Naive B cell (primary cell): ENCODE data around the gene WSCD2. TPM values are rescaled to one million over a fixed set of nuclear protein-coding genes. Genes with fewer than 3 reads are reported as not detected.

Experiments used
- ATAC-seq, 2 donors: fragments of 150-1000 bp; cut with Tn5 transposase; 2 replicates each; pipeline ENCODE4 v1.10.0; 2021; ENCODE audit warnings: low read depth in 2 of 2, mild to moderate bottlenecking in 2 of 2, moderate library complexity in 2 of 2
- DNase-seq: peaks from one replicate; pipeline ENCODE4 v3.0.0; 2022
- H3K27ac Mint-ChIP-seq, 6 donors: one replicate each; pipeline ENCODE4 v1.8.0; 2020 to 2022; ENCODE audit warnings: mild to moderate bottlenecking in 6 of 6, mixed read lengths in 6 of 6, moderate library complexity in 5 of 6, inconsistent platforms in 2 of 6
- H3K27me3 Mint-ChIP-seq, 3 donors: one replicate each; pipeline ENCODE4 v1.8.0; 2021 to 2022; ENCODE audit warnings: mixed read lengths in 3 of 3, mild to moderate bottlenecking in 1 of 3
- H3K36me3 Mint-ChIP-seq, 2 donors: one replicate each; pipeline ENCODE4 v1.8.0; 2020 to 2022; ENCODE audit warnings: mixed read lengths in 2 of 2, inconsistent platforms in 1 of 2, mild to moderate bottlenecking in 1 of 2
- H3K4me1 Mint-ChIP-seq, 3 donors: one replicate each; pipeline ENCODE4 v1.8.0; 2020 to 2022; ENCODE audit warnings: mixed read lengths in 3 of 3, inconsistent platforms in 1 of 3, mild to moderate bottlenecking in 1 of 3, moderate library complexity in 1 of 3
- H3K4me3 Mint-ChIP-seq, 8 donors: one replicate each; pipeline ENCODE4 v1.8.0; 2020 to 2022; ENCODE audit warnings: mild to moderate bottlenecking in 8 of 8, mixed read lengths in 8 of 8, moderate library complexity in 8 of 8, inconsistent platforms in 2 of 8
- H3K9me3 Mint-ChIP-seq, 7 donors: one replicate each; pipeline ENCODE4 v1.8.0; 2020 to 2022; ENCODE audit warnings: mixed read lengths in 7 of 7, mild to moderate bottlenecking in 5 of 7, inconsistent platforms in 2 of 7, moderate library complexity in 1 of 7
- polyA plus RNA-seq, 6 donors: library from polyadenylated mRNA; unstranded; fragments of 300-500 nt; fragmentation: Illumina TruSeq; gene quantifications; one replicate each; pipeline ENCODE4 v1.2.3, GENCODE V29; 2021; ENCODE audit warnings: low read depth in 6 of 6

WSCD2 gene
- polyA plus RNA-seq, 6 donors from 2014 or later: 0.13 to 0.53 TPM; not detected in 4

GRCh38 chr12:108123402-108123801, 5.7 kb upstream of the WSCD2 start:
- peaks cover 8 to 9% (median 8%) of the 10 kb centered on the region in 3 donors for H3K4me1 Mint-ChIP-seq
- no peak overlapping the region for H3K27ac Mint-ChIP-seq
- no peak overlapping the region for H3K4me3 Mint-ChIP-seq
- peaks cover 28 to 65% (median 51%) of the 10 kb centered on the region in 3 donors for H3K27me3 Mint-ChIP-seq
- H3K9me3 Mint-ChIP-seq: peaks cover 6 to 31% (median 11%) of the 10 kb centered on the region in 7 donors
- peaks cover 0 to 21% of the 10 kb centered on the region in 2 donors for H3K36me3 Mint-ChIP-seq
- DNase-seq (no peak), ATAC-seq (no peak)

GRCh38 chr12:108125073-108125472, 4.0 kb upstream of the WSCD2 start:
- H3K4me1 Mint-ChIP-seq: peaks cover 0 to 13% (median 9%) of the 10 kb centered on the region in 3 donors
- peaks cover 32 to 62% (median 49%) of the 10 kb centered on the region in 3 donors for H3K27me3 Mint-ChIP-seq
- H3K9me3 Mint-ChIP-seq: peaks cover 6 to 31% (median 9%) of the 10 kb centered on the region in 7 donors
- H3K27ac Mint-ChIP-seq: no peak overlapping the region
- no peak overlapping the region for H3K4me3 Mint-ChIP-seq
- DNase-seq (no peak), ATAC-seq (no peak)
- peaks cover 0 to 20% of the 10 kb centered on the region in 2 donors for H3K36me3 Mint-ChIP-seq

GRCh38 chr12:108126212-108126611, 2.9 kb upstream of the WSCD2 start:
- Mint-ChIP-seq H3K4me3 (no peak overlapping the region), H3K4me1 (peaks cover 0 to 13% (median 13%) of the 10 kb centered on the region in 3 donors), H3K27me3 (peaks cover 26 to 60% (median 54%) of the 10 kb centered on the region in 3 donors), H3K27ac (no peak overlapping the region), H3K9me3 (peaks cover 4 to 31% (median 7%) of the 10 kb centered on the region in 7 donors), H3K36me3 (peaks cover 0 to 13% of the 10 kb centered on the region in 2 donors)
- ATAC-seq (no peak), DNase-seq (no peak)

GRCh38 chr12:108126990-108127501, 2.0 kb upstream of the WSCD2 start:
- Mint-ChIP-seq H3K36me3 (peaks cover 0 to 13% of the 10 kb centered on the region in 2 donors), H3K27ac (peak overlapping the region in 1 of 6 donors; percentile 31), H3K4me3 (no peak overlapping the region), H3K4me1 (peaks cover 0 to 13% (median 13%) of the 10 kb centered on the region in 3 donors), H3K9me3 (peaks cover 4 to 28% (median 6%) of the 10 kb centered on the region in 7 donors), H3K27me3 (peaks cover 29 to 68% (median 62%) of the 10 kb centered on the region in 3 donors)
- no peak for ATAC-seq
- DNase-seq: no peak

- Mint-ChIP-seq H3K4me3 (peak overlapping the region in 1 of 8 donors; percentile 31), H3K36me3 (peaks cover 0 to 9% of the 10 kb centered on the region in 2 donors), H3K27ac (no peak overlapping the region), H3K27me3 (peaks cover 35 to 70% (median 66%) of the 10 kb centered on the region in 3 donors), H3K9me3 (peaks cover 2 to 22% (median 4%) of the 10 kb centered on the region in 7 donors), H3K4me1 (peaks cover 0 to 13% (median 13%) of the 10 kb centered on the region in 3 donors)
- DNase-seq (no peak), ATAC-seq (no peak)
Measured at GRCh38 chr12:108127654-108128053, 1.4 kb upstream of the WSCD2 start.

- ATAC-seq (no peak), DNase-seq (no peak)
- Mint-ChIP-seq H3K27ac (no peak overlapping the region), H3K4me1 (peaks cover 0 to 13% (median 13%) of the 10 kb centered on the region in 3 donors), H3K4me3 (peak overlapping the region in 5 of 8 donors; percentile 16 to 70 (median 45)), H3K9me3 (peaks cover 0 to 18% (median 4%) of the 10 kb centered on the region in 7 donors), H3K27me3 (peaks cover 43 to 73% (median 70%) of the 10 kb centered on the region in 3 donors), H3K36me3 (peaks cover 0 to 5% of the 10 kb centered on the region in 2 donors)
Measured at GRCh38 chr12:108128221-108129016, 669 bp upstream of the WSCD2 start.

- Mint-ChIP-seq H3K9me3 (peaks cover 0 to 17% (median 2%) of the 10 kb centered on the region in 7 donors), H3K27ac (no peak overlapping the region), H3K4me1 (peaks cover 0 to 13% (median 13%) of the 10 kb centered on the region in 3 donors), H3K36me3 (peaks cover 0 to 5% of the 10 kb centered on the region in 2 donors), H3K4me3 (no peak overlapping the region), H3K27me3 (peaks cover 54 to 76% (median 72%) of the 10 kb centered on the region in 3 donors)
- DNase-seq: no peak
- ATAC-seq: no peak
Measured at GRCh38 chr12:108131035-108131434, 1.9 kb downstream of the WSCD2 start.

GRCh38 chr12:108131657-108132126, 2.6 kb downstream of the WSCD2 start:
- ATAC-seq: no peak

GRCh38 chr12:108133482-108133881, 4.4 kb downstream of the WSCD2 start:
- Mint-ChIP-seq H3K9me3 (peaks cover 0 to 10% (median 2%) of the 10 kb centered on the region in 7 donors), H3K4me1 (peaks cover 0 to 11% (median 10%) of the 10 kb centered on the region in 3 donors), H3K4me3 (no peak overlapping the region), H3K36me3 (no peaks in the 10 kb centered on the region), H3K27ac (no peak overlapping the region), H3K27me3 (peaks cover 43 to 54% (median 48%) of the 10 kb centered on the region in 3 donors)
- DNase-seq (no peak), ATAC-seq (no peak)

More at GRCh38 chr12:108131657-108132126, 2.6 kb downstream of the WSCD2 start:
- H3K9me3 Mint-ChIP-seq: peaks cover 0 to 11% (median 2%) of the 10 kb centered on the region in 7 donors
- peaks cover 54 to 72% (median 66%) of the 10 kb centered on the region in 3 donors for H3K27me3 Mint-ChIP-seq
- H3K4me1 Mint-ChIP-seq: peaks cover 0 to 13% (median 13%) of the 10 kb centered on the region in 3 donors
- H3K36me3 Mint-ChIP-seq: peaks cover 0 to 5% of the 10 kb centered on the region in 2 donors
- H3K27ac Mint-ChIP-seq: no peak overlapping the region
- DNase-seq: no peak
- peak overlapping the region in 1 of 8 donors; percentile 6 for H3K4me3 Mint-ChIP-seq

- H3K9me3 Mint-ChIP-seq: peaks cover 0 to 10% (median 2%) of the 10 kb centered on the region in 7 donors
- peaks cover 0 to 5% (median under 1%) of the 10 kb centered on the region in 3 donors for H3K4me1 Mint-ChIP-seq
- no peak overlapping the region for H3K27ac Mint-ChIP-seq
- DNase-seq (no peak), ATAC-seq (no peak)
- H3K36me3 Mint-ChIP-seq: no peaks in the 10 kb centered on the region
- no peak overlapping the region for H3K4me3 Mint-ChIP-seq
- peaks cover 43 to 48% (median 44%) of the 10 kb centered on the region in 3 donors for H3K27me3 Mint-ChIP-seq
Measured at GRCh38 chr12:108134744-108135143, 5.7 kb downstream of the WSCD2 start.

- Mint-ChIP-seq H3K9me3 (peaks cover 0 to 10% (median 1%) of the 10 kb centered on the region in 7 donors), H3K4me1 (no peaks in the 10 kb centered on the region), H3K4me3 (no peak overlapping the region), H3K27ac (no peak overlapping the region), H3K27me3 (peaks cover 36 to 41% (median 39%) of the 10 kb centered on the region in 3 donors), H3K36me3 (no peaks in the 10 kb centered on the region)
- DNase-seq (no peak), ATAC-seq (no peak)
Measured at GRCh38 chr12:108135627-108136026, 6.5 kb downstream of the WSCD2 start.

GRCh38 chr12:108136697-108137096, 7.6 kb downstream of the WSCD2 start:
- no peak for ATAC-seq
- no peak for DNase-seq
- H3K9me3 Mint-ChIP-seq: peaks cover 0 to 10% (median 1%) of the 10 kb centered on the region in 7 donors
- no peaks in the 10 kb centered on the region for H3K4me1 Mint-ChIP-seq
- peaks cover 27 to 39% (median 30%) of the 10 kb centered on the region in 3 donors for H3K27me3 Mint-ChIP-seq
- H3K4me3 Mint-ChIP-seq: no peak overlapping the region
- no peak overlapping the region for H3K27ac Mint-ChIP-seq
- no peaks in the 10 kb centered on the region for H3K36me3 Mint-ChIP-seq

GRCh38 chr12:108139454-108139853, 10.4 kb downstream of the WSCD2 start:
- H3K27ac Mint-ChIP-seq: peak overlapping the region in 1 of 6 donors; percentile 80
- H3K27me3 Mint-ChIP-seq: peaks cover 6 to 26% (median 16%) of the 10 kb centered on the region in 3 donors

More at GRCh38 chr12:108139454-108139853, 10.4 kb downstream of the WSCD2 start:
- H3K36me3 Mint-ChIP-seq: no peaks in the 10 kb centered on the region
- H3K4me3 Mint-ChIP-seq: no peak overlapping the region
- DNase-seq (no peak), ATAC-seq (no peak)
- H3K9me3 Mint-ChIP-seq: peaks cover 0 to 8% (median 0%) of the 10 kb centered on the region in 7 donors
- no peaks in the 10 kb centered on the region for H3K4me1 Mint-ChIP-seq
